Caki2 (cell line): ENCODE measurements around the gene ATP9A. TPM values are rescaled to one million over a fixed set of nuclear protein-coding genes. Genes with fewer than 3 reads are reported as not detected.

ENCODE experiments used
- DNase-seq: peaks from one replicate; pipeline ENCODE4 v3.0.0-alpha.2; 2015; ENCODE audit warnings: low read depth
- in situ Hi-C: cut with HindIII; loops from 2 replicates; pipeline ENCODE4 v1.10.0; 2016; ENCODE audit warnings: low sequenced_read_pairs, low pct_unique_long_range_greater_than_20kb, mixed read lengths
- total RNA-seq: library from RNA; depleted of rRNA; stranded (reverse); fragments of >200 nt; shearing (Covaris generic); gene quantifications from 2 replicates; pipeline ENCODE4 v1.2.3, GENCODE V29; 2014; ENCODE audit warnings: low replicate concordance; rRNA removed

The ATP9A gene
- total RNA-seq, 1 experiment from 2014 or later = 37.1 TPM

DNA sequence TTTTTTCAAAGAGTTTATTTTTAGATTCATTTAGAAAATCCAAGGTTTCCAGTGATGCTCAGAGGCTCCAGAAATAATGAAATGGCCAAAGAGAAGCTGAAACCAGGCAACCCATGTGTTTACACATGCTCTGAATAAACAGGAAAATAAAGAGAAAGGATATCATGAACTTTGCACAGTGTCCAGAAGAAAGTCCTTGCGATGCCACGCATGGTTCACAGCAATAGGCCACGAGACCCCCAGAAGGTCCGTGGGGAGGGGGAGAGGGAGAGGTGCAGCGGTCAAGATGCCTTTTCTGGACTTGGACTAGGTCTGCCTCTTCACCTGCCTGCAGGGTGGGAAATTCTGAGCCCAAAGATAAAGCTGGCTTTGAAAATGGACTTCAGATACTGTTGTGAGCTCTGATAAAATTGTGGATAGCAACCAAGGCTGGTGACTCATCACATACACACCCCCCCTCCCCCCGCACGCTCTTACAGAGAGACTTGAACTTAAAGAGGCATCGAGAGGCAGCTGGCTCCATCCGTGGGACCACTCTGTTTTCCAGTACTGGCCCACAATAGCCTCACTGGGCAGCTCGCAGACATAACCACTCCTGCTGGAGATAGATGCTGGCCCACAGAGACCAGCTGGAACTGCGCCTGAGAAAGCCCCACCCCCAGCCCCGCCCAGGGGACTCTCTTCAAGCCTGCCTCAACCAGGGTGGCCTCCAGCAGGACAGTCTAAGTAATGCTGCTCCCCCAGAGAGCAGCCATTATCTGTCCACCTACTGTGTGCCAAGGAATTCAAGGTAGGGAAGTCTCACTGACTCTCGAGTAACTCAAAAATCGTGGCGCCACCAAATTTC lies 204.5 kb downstream of the ATP9A start:
- peak; percentile 86 for DNase-seq
- in situ Hi-C loops = no loop called here

DNA sequence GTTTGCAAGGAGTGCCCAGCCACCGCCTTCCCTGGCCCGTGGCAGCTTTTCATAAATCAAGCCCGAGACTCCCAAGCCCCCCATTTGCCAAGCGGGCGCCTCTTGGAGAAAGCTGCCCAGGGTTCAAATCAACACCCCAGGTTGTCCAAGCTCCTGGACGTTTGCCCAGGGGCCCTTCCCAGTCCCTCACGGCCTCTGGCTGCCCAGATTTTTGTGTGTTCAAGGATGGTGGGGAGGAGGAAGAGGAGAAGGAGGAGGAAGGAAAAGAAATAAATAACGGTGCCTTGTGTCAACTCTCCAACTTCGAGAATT lies 205.1 kb downstream of the ATP9A start:
- DNase-seq = no peak
- in situ Hi-C loops = no loop called here

DNA sequence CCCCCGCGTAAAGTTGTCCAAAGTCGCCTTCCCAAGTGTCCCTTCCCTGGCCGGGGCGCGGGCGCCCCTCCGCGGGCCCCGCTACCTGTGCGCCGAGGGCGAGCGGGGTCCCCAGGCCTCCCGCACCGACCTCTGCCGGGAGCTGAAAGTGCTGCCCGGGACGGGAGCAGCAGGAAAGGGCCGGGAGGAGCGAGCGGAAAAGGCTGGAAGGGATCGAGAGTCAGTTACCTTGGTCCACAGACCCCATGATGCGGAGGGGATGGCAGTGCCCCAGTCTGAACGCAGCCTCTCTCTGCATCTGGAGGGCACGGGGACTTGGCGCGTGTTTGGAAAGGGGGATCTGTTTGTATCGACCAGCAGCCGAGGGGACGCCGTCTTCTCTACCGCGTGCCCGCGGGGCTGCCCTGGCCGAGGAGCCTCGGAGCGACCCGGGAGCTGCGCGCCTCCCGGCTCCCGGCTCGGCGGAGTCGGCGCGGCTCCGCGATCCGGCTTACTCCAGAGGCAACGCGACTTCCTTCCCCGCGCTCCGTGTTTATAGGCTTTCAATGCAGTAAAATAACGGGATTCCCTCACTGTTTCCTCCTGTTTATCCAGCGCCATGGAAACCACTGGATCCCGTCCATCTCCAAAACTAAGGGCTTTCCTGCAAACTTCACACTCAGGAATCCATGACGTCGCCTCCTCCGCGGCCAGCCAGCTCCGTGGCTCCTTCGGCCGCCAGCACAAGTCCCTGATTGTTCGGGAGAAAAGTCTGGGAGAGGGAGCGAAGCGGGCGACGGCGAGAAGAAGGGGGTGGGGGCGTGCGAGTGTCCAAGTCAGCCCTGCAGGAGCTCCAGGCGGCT lies 205.6 kb downstream of the ATP9A start:
- in situ Hi-C loops = no loop called here
- DNase-seq = peak; percentile 82

DNA sequence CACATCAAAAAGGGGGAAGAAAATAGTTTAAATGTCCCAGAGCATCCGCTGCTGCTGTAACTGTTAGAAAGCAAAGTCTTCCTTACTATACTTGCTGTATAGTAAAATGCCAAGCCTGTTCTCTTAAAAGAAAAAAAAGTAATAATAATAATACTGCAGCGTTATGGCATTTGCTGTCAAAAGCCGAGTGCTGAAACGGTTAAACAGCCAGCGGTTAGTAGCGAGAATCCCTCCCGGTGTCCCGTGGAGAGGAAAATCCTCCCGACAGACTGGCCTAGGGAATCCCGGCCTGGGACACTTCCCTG lies 206.2 kb downstream of the ATP9A start:
- no peak for DNase-seq
- in situ Hi-C loops = no loop called here

DNA sequence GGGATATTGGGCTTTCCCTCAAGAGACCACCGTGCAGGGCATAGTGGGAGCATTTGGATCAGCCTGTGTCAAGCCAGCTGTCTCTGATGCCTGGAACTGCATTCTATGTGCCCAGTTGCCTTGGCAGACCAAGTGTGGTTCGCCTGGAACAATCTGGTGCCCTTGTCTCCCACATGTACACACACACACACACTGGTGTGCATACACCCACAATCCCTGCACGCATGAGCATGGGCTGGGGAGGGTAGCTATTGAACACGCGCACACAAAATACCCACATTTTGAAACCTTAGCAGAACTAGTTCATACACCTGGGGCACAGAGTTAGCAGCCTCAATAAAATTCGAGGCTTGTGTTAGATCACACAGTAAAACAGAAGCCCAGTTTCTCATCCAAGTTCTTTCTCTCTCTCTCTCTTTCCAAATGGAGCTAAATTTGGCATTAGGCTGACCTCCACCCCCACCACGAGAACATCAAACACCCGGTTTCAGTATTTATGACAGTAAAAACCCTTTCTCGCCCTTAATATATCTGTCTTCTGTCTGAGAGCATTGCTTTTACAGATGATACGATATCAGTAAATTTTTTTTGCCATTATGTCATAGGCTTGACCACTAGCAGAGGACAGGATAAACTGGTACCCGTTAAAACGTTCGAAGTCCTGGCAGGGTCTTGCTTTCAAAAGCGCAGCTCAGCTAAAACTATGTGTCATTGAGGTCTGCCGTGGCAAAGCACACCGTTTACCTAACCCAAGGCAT lies 207.5 kb downstream of the ATP9A start:
- in situ Hi-C loops = no loop called here
- no peak for DNase-seq

DNA sequence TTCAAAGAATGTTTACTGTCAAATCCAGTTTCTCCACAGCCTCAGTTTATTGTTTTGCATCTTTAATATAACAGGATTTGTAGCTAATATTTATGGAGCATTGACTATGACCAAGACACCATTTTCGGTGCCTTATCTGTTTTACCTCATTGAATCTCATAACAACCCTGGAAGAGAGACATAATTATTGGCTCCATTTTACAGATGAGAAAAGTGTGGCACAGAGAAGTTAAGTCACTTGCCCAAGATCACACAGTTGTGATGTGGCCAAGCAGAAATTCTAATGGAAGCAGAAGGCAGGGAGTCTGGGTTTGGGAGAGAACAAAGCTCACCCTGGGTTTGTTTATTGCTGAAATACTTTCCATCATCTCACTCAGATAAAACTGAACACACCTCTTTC lies 208.1 kb downstream of the ATP9A start:
- no peak for DNase-seq
- in situ Hi-C loops = no loop called here

DNA sequence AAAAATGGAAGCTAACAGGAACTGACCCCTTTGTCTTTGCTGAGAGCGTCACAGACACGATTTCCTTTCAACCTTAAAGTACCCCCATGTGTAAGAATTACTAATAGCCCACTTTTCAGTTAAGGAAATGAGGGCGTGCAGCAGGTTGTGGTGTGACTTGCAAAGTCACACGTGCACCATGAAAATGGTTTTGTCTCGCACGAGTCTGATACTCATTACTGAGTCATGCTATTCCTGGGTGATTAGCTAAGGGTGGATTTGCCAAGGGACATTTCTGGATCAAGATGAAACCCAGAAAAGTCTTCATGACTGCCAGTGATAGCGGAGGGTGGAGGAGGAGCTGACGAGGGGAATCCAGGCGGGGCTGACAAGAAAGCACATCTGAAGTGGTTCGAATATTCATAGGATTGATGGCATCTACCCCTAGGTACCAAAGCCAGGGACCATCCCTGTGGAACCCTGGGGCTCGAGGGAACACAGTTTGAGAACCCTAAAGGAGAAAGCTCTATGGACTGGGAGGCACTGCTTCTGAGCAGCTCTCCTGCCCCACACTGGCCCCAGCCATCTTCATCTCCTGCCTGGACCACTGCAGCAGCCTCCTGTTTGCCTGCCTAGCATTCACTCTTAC lies 213.5 kb downstream of the ATP9A start:
- in situ Hi-C loops = no loop called here
- DNase-seq = peak; percentile 27

DNA sequence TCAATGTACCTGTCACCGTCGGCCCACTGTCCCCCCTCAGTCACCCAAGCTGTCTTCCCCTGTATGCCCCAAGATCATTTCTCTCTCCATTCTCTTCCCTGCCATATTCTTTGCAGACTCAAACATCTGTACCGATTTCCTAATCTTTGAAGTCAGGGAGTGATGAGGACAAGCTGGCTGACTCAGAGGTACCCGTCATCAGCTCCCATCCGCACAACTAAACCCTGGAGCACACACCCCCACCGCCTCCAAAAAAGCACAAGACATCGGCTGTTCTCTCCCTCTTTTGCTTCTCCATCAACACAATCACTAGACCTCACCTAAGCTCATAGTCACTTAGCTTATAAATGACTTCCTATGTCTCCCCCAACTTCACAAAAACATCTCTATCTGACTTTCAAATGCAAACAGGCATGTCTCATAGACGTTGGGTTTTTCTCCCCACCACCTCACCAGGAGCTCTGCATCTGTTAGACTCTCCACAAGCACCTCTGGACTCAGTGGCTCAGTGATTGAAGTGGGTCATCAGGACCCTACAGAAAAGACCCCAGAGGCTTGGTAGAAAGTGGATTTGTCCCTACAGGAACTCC lies 214.2 kb downstream of the ATP9A start:
- in situ Hi-C loops = no loop called here
- DNase-seq = no peak

DNA sequence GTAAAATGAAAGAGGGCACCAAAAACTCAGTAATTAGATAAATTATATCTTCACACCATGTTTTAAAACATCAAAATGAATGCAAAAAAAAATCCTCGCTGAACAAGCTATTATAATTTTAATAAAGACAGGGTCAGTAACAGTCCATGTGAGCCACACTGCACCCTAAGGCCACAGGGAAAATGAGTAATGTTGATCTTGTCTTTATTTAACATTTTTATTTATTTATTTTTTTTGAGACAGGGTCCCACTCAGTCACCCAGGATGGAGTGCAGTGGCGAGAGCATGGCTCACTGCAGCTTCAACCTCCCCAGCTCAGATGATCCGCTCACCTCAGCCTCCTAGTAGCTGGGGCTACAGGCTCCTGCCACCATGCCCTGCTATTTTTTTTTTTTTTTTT lies 217.0 kb downstream of the ATP9A start:
- no peak for DNase-seq
- in situ Hi-C loops = no loop called here

DNA sequence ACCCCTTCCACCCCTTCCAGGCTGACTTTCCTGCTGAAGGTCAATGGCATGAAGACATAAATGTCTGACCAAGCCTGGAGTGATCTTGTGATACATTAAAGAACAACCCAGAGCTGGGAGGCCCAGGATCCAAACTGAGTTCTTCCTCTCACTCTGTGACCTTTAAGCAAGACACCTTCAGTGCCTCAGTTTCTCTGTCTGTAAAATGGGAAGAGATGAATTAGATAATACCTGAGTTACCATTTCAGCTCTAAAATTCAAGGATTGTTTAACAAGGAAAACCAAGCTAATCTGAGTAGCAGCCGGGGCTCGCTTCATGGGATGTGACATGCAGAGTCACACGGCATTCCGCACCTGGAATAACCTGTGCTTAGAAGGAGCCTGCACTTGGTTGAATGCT lies 218.7 kb downstream of the ATP9A start:
- no peak for DNase-seq

DNA sequence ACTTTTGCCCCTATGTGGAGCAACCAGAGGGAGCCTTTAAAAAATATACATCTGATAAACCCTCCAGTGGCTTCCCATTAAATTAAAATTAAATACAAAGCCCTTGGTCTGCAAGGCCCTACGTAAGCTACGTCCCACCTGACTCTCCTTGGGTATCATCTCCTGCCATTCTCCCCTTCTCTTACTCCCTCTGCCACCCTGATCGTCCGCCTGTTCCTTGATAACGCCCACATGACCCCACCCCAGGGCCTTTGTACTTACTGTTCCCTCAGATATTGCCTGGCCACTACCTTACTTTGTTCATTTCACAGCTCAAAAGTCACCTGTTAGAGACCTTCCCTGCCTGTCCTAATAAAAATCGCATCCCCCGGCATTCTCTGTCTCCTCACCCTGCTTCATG lies 220.2 kb downstream of the ATP9A start:
- in situ Hi-C loops = no loop called here
- DNase-seq = no peak

More for the DNA sequence above, 218.7 kb downstream of the ATP9A start:
- in situ Hi-C loops = no loop called here

Other genes with a start within 250 kb of the ATP9A start
- 0.29 and 0.34 TPM in 2 replicates for gene NFATC2, start 225.7 kb downstream of the ATP9A start, total RNA-seq
- 2.9 TPM in 1 of 2 replicates, not detected in the other for gene SALL4, start 34.1 kb upstream of the ATP9A start, total RNA-seq